Endothelial cell (in vitro differentiated cells): ENCODE data around the gene GJB6. TPM values are rescaled to one million over a fixed set of nuclear protein-coding genes. Genes with fewer than 3 reads are reported as not detected.

Experiments used
- DNase-seq: peaks from one replicate; pipeline ENCODE4 v3.0.0; 2021; ENCODE audit warnings: low spot score
- H3K27ac Mint-ChIP-seq: one replicate; pipeline ENCODE4 v1.8.0; 2021; ENCODE audit warnings: mixed read lengths, inconsistent platforms; ENCODE audit not compliant: unreplicated experiment
- H3K27me3 Mint-ChIP-seq: one replicate; pipeline ENCODE4 v1.8.0; 2021; ENCODE audit warnings: mild to moderate bottlenecking, moderate library complexity, mixed read lengths, inconsistent platforms; ENCODE audit not compliant: unreplicated experiment
- H3K36me3 Mint-ChIP-seq: one replicate; pipeline ENCODE4 v1.8.0; 2021; ENCODE audit warnings: mild to moderate bottlenecking, low read depth, mixed read lengths, inconsistent platforms; ENCODE audit not compliant: unreplicated experiment
- H3K4me1 Mint-ChIP-seq: one replicate; pipeline ENCODE4 v1.8.0; 2021; ENCODE audit warnings: mild to moderate bottlenecking, mixed read lengths, inconsistent platforms; ENCODE audit not compliant: unreplicated experiment
- H3K4me3 Mint-ChIP-seq: one replicate; pipeline ENCODE4 v1.8.0; 2021; ENCODE audit warnings: mild to moderate bottlenecking, mixed read lengths, inconsistent platforms; ENCODE audit not compliant: unreplicated experiment
- H3K9me3 Mint-ChIP-seq: one replicate; pipeline ENCODE4 v1.8.0; 2021; ENCODE audit warnings: mixed read lengths, inconsistent platforms; ENCODE audit not compliant: unreplicated experiment
- total RNA-seq: library from RNA; stranded (reverse); fragmentation: NEBNext Ultra II Directional; extraction: Animal tissue kit (Norgen Biotek cat#: 25700); gene quantifications from one replicate; pipeline ENCODE4 v1.2.1, GENCODE V29; 2021; ENCODE audit not compliant: unreplicated experiment
- TF ChIP-seq, protein P1 (sequence below): fragments of 200-600 bp; sonication (generic); IDR thresholded peaks from one replicate; pipeline ENCODE4 v1.5.0; 2021; ENCODE audit warnings: antibody characterized with exemption; ENCODE audit not compliant: unreplicated experiment

Gene GJB6
- total RNA-seq, 1 donor from 2014 or later: 0.23 TPM

GRCh38 chr13:20174656-20175405, 57.3 kb downstream of the GJB6 start:
- no peaks in the 10 kb centered on the region for H3K9me3 Mint-ChIP-seq
- H3K36me3 Mint-ChIP-seq: peaks cover 5% of the 10 kb centered on the region
- no peak overlapping the region for H3K27ac Mint-ChIP-seq
- DNase-seq: no peak
- no peak overlapping the region for H3K4me3 Mint-ChIP-seq
- peaks cover 18% of the 10 kb centered on the region for H3K4me1 Mint-ChIP-seq
- TF ChIP-seq, protein P1, sequence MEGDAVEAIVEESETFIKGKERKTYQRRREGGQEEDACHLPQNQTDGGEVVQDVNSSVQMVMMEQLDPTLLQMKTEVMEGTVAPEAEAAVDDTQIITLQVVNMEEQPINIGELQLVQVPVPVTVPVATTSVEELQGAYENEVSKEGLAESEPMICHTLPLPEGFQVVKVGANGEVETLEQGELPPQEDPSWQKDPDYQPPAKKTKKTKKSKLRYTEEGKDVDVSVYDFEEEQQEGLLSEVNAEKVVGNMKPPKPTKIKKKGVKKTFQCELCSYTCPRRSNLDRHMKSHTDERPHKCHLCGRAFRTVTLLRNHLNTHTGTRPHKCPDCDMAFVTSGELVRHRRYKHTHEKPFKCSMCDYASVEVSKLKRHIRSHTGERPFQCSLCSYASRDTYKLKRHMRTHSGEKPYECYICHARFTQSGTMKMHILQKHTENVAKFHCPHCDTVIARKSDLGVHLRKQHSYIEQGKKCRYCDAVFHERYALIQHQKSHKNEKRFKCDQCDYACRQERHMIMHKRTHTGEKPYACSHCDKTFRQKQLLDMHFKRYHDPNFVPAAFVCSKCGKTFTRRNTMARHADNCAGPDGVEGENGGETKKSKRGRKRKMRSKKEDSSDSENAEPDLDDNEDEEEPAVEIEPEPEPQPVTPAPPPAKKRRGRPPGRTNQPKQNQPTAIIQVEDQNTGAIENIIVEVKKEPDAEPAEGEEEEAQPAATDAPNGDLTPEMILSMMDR: no peak
- H3K27me3 Mint-ChIP-seq: peaks cover 9% of the 10 kb centered on the region

- Mint-ChIP-seq H3K9me3 (no peaks in the 10 kb centered on the region), H3K27me3 (peaks cover 6% of the 10 kb centered on the region), H3K4me3 (no peak overlapping the region), H3K27ac (no peak overlapping the region), H3K4me1 (peaks cover 18% of the 10 kb centered on the region), H3K36me3 (peaks cover 4% of the 10 kb centered on the region)
- TF ChIP-seq, protein P1: no peak
- no peak for DNase-seq
Observed at GRCh38 chr13:20173116-20173746, 58.9 kb downstream of the GJB6 start.

Other genes starting within 250 kb of the GJB6 start
- not detected for gene GJA3, start 71.3 kb downstream of the GJB6 start, total RNA-seq
- gene GJB2, start 39.4 kb downstream of the GJB6 start, total RNA-seq: 0.23 TPM